ENCODE results near the gene SPATA13.

- no peak for TF ChIP-seq POLR2A (IDR thresholded peaks at IDR 0.05)
- TF ChIP-seq, protein P1, sequence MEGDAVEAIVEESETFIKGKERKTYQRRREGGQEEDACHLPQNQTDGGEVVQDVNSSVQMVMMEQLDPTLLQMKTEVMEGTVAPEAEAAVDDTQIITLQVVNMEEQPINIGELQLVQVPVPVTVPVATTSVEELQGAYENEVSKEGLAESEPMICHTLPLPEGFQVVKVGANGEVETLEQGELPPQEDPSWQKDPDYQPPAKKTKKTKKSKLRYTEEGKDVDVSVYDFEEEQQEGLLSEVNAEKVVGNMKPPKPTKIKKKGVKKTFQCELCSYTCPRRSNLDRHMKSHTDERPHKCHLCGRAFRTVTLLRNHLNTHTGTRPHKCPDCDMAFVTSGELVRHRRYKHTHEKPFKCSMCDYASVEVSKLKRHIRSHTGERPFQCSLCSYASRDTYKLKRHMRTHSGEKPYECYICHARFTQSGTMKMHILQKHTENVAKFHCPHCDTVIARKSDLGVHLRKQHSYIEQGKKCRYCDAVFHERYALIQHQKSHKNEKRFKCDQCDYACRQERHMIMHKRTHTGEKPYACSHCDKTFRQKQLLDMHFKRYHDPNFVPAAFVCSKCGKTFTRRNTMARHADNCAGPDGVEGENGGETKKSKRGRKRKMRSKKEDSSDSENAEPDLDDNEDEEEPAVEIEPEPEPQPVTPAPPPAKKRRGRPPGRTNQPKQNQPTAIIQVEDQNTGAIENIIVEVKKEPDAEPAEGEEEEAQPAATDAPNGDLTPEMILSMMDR (IDR thresholded peaks at IDR 0.05) = no peak
Measured at GRCh38 chr13:24178847-24179485, 18.4 kb downstream of the SPATA13 start.

All from adrenal gland (tissue), 5 donors.